ENCODE data around the gene GTF3C4. TPM values are rescaled to one million over a fixed set of nuclear protein-coding genes. Genes with fewer than 3 reads are reported as not detected.

Gene GTF3C4
- total and polyA plus RNA-seq, 10 of the 15 experiments (the other 5 are each of a cell fraction or from before 2014, with no cell fraction given) = 3.2 to 18.9 (median 8.2) TPM

DNA sequence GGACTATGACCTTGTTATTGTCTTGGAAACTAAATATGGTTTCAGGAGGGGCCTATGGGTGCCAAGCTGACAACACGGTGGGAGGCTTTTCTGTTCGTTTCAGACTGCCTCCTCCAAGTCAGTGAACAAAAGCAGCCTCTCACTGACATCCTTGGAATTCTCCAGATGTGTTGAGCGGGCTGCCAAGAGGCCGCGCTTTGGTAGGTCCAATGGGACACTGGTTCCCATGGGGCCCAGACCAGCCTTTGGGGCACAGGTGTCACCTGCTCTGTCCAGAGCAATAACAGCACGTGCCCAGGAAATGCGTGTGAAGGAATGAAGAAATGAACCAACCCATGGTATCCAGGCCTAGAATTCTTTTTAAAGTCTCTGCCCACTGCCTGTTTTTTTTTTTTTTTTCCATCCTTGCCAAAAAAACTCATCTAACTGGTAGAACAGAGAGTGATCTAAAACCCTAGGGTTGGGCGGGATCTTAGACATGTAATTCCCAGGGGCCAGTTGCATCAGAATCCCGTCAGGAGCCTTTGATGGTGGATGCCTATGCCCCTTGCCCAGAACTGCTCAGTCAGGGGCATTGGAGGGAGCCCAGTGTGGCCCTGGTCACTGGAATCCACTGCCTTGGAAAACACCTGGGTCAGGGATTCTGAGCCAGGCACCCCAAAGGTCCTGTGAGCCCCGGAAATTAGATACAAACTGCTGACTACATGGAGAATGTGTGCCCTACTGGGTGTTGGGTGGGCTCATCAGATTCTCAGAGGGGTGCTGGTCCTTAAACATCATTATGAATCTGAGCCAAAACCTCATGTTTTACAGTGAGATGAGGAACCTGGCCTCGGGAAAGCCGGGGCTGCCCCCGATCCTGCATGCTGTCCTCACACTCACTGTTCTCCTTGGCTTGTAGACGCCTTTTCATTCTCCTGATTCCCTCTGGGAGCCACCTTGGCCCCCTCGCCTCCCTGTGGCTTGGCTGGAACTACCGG, 60.1 kb downstream of the GTF3C4 start:
- ATAC-seq (no peak), FAIRE-seq (no peak), DNase-seq (ENCODE audit: low read depth, low spot score) (no peak)
- Histone ChIP-seq H3K27ac (ENCODE audit: control insufficient read depth, insufficient read depth) (no peak overlapping the region), H2AFZ (ENCODE audit: control insufficient read depth, low read depth, low read length) (no peak overlapping the region), H3K4me3 (no peak overlapping the region), H3K9ac (ENCODE audit: control insufficient read depth, insufficient read depth, low read length) (no peak overlapping the region), H3K9me3 (replicated peaks; ENCODE audit: control insufficient read depth, insufficient read depth, low read length) (no peaks in the 10 kb centered on the region), H3K36me3 (ENCODE audit: control insufficient read depth in 2 of 2, insufficient read depth in 2 of 2, low read length in 1 of 2) (no peaks in the 10 kb centered on the region), H3K27me3 (replicated peaks in 1 of 2; ENCODE audit: control insufficient read depth in 2 of 2, insufficient read depth in 2 of 2, low read length in 1 of 2) (peaks cover 0 to 4% of the 10 kb centered on the region in 2 experiments; a peak in 2 of 4 replicates), H4K20me1 (ENCODE audit: control insufficient read depth, insufficient read depth) (no peaks in the 10 kb centered on the region), H3K4me1 (ENCODE audit: control insufficient read depth, insufficient read depth, low read length) (no peaks in the 10 kb centered on the region), H3K79me2 (ENCODE audit: control insufficient read depth, insufficient read depth, low read length) (no peaks in the 10 kb centered on the region), H3K4me2 (ENCODE audit: control insufficient read depth, insufficient read depth) (no peak overlapping the region)
- TF ChIP-seq NRF1 (conservative IDR thresholded peaks at IDR 0.05; ENCODE audit: low read depth, low read length) (no peak), NFIC (IDR thresholded peaks at IDR 0.05; ENCODE audit: low read depth, low read length) (no peak), ZNF384 (IDR thresholded peaks at IDR 0.05; ENCODE audit: borderline replicate concordance, low read depth, low read length) (no peak), EED (IDR thresholded peaks at IDR 0.05; ENCODE audit: low read depth) (no peak), NFXL1 (IDR thresholded peaks at IDR 0.05; ENCODE audit: borderline replicate concordance) (no peak), HDAC2 (IDR thresholded peaks at IDR 0.05) (no peak), BCL11A (IDR thresholded peaks at IDR 0.05; ENCODE audit: low read depth, low read length) (no peak), CHD4 (IDR thresholded peaks at IDR 0.05) (no peak), MTA3 (IDR thresholded peaks at IDR 0.05; ENCODE audit: borderline replicate concordance, low read length) (no peak), TBL1XR1 (IDR thresholded peaks at IDR 0.05; ENCODE audit: low read depth, low read length) (no peak), SMC3 (IDR thresholded peaks at IDR 0.05; ENCODE audit: borderline replicate concordance, low read length) (no peak), CBFB (IDR thresholded peaks at IDR 0.05; ENCODE audit: low read depth) (no peak)
- TF ChIP-seq, protein P1, sequence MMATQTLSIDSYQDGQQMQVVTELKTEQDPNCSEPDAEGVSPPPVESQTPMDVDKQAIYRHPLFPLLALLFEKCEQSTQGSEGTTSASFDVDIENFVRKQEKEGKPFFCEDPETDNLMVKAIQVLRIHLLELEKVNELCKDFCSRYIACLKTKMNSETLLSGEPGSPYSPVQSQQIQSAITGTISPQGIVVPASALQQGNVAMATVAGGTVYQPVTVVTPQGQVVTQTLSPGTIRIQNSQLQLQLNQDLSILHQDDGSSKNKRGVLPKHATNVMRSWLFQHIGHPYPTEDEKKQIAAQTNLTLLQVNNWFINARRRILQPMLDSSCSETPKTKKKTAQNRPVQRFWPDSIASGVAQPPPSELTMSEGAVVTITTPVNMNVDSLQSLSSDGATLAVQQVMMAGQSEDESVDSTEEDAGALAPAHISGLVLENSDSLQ (IDR thresholded peaks at IDR 0.05) = no peak
- TF ChIP-seq, protein P2, sequence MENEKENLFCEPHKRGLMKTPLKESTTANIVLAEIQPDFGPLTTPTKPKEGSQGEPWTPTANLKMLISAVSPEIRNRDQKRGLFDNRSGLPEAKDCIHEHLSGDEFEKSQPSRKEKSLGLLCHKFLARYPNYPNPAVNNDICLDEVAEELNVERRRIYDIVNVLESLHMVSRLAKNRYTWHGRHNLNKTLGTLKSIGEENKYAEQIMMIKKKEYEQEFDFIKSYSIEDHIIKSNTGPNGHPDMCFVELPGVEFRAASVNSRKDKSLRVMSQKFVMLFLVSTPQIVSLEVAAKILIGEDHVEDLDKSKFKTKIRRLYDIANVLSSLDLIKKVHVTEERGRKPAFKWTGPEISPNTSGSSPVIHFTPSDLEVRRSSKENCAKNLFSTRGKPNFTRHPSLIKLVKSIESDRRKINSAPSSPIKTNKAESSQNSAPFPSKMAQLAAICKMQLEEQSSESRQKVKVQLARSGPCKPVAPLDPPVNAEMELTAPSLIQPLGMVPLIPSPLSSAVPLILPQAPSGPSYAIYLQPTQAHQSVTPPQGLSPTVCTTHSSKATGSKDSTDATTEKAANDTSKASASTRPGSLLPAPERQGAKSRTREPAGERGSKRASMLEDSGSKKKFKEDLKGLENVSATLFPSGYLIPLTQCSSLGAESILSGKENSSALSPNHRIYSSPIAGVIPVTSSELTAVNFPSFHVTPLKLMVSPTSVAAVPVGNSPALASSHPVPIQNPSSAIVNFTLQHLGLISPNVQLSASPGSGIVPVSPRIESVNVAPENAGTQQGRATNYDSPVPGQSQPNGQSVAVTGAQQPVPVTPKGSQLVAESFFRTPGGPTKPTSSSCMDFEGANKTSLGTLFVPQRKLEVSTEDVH (IDR thresholded peaks at IDR 0.05; ENCODE audit: low read depth, partially characterized antibody) = no peak
- TF ChIP-seq, protein P3, sequence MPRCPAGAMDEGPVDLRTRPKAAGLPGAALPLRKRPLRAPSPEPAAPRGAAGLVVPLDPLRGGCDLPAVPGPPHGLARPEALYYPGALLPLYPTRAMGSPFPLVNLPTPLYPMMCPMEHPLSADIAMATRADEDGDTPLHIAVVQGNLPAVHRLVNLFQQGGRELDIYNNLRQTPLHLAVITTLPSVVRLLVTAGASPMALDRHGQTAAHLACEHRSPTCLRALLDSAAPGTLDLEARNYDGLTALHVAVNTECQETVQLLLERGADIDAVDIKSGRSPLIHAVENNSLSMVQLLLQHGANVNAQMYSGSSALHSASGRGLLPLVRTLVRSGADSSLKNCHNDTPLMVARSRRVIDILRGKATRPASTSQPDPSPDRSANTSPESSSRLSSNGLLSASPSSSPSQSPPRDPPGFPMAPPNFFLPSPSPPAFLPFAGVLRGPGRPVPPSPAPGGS (IDR thresholded peaks at IDR 0.05; ENCODE audit: borderline replicate concordance, insufficient read depth, low read depth, low read length, poor library complexity, severe bottlenecking) = no peak
- TF ChIP-seq, protein P4, sequence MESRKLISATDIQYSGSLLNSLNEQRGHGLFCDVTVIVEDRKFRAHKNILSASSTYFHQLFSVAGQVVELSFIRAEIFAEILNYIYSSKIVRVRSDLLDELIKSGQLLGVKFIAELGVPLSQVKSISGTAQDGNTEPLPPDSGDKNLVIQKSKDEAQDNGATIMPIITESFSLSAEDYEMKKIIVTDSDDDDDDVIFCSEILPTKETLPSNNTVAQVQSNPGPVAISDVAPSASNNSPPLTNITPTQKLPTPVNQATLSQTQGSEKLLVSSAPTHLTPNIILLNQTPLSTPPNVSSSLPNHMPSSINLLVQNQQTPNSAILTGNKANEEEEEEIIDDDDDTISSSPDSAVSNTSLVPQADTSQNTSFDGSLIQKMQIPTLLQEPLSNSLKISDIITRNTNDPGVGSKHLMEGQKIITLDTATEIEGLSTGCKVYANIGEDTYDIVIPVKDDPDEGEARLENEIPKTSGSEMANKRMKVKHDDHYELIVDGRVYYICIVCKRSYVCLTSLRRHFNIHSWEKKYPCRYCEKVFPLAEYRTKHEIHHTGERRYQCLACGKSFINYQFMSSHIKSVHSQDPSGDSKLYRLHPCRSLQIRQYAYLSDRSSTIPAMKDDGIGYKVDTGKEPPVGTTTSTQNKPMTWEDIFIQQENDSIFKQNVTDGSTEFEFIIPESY (IDR thresholded peaks at IDR 0.05) = no peak
- no TSS peak for BruUV-seq (replicated peaks)
- intact Hi-C loops (cut with micrococcal nuclease; ENCODE audit: unreplicated experiment) = no loop called here
- ChIA-PET RAD21 (ENCODE audit: unreplicated experiment) (no interaction called here), SMC1A (ENCODE audit: uncharacterized antibody, unreplicated experiment) (no interaction called here), POLR2A (no interaction called here), CTCF (no interaction called here)
- in situ Hi-C loops (cut with MboI) = no loop called here
- 30% methylated on average over 16 of the region's 16 CpGs for WGBS (ENCODE audit: insufficient coverage, insufficient replicate concordance, low lambda C conversion rate, missing lambda C conversion rate)
